B cell (primary cell): ENCODE results near the gene PLD3.

Source experiments
- CTCF ChIP-seq: fragments of 200-600 bp; IDR thresholded peaks from one replicate; pipeline ENCODE4 v1.8.0; 2022; ENCODE audit warnings: antibody characterized with exemption, mild to moderate bottlenecking
- EZH2 ChIP-seq: IDR thresholded peaks from 2 replicates; pipeline ENCODE4 v1.6.1; 2012; ENCODE audit warnings: borderline replicate concordance, low read depth, mild to moderate bottlenecking, moderate library complexity, low read length; ENCODE audit not compliant: insufficient read depth, poor library complexity, severe bottlenecking

- TF ChIP-seq CTCF (no peak), EZH2 (no peak)
Measured at GRCh38 chr19:40331052-40331451, 17.4 kb upstream of the PLD3 start.
